SK-N-SH (cell line): ENCODE measurements around the gene MIA.

ENCODE experiments used
- EP300 ChIP-seq, 2 experiments: IDR thresholded peaks; 2 replicates each; pipeline versions ENCODE4 v1.4.0 to v1.6.1; 2012; ENCODE audit warnings: borderline replicate concordance in 1 of 2, low read depth in 1 of 2, low read length in 1 of 2
- EZH2phosphoT487 ChIP-seq: fragments of 200-600 bp; sonication (generic); IDR thresholded peaks from 2 replicates; pipeline ENCODE4 v1.6.1; 2017; ENCODE audit warnings: low read depth, mixed run types, mild to moderate bottlenecking, antibody characterized with exemption, moderate library complexity, borderline replicate concordance
- GATA2 ChIP-seq: sonication (generic); formaldehyde crosslinking; IDR thresholded peaks from 2 replicates; pipeline ENCODE4 v1.5.0; 2020; ENCODE audit warnings: mild to moderate bottlenecking, missing genetic modification reagents
- RXRA ChIP-seq: IDR thresholded peaks from 2 replicates; pipeline ENCODE4 v1.4.0; 2012; ENCODE audit warnings: low read depth, mild to moderate bottlenecking, borderline replicate concordance
- TAF1 ChIP-seq: IDR thresholded peaks from 2 replicates; pipeline ENCODE4 v1.6.1; 2012; ENCODE audit warnings: low read depth, mild to moderate bottlenecking, low read length, moderate library complexity, borderline replicate concordance
- TF ChIP-seq, protein P1 (sequence below): fragments of 200-600 bp; sonication (generic); IDR thresholded peaks from 2 replicates; pipeline ENCODE4 v1.6.1; 2017; ENCODE audit warnings: antibody characterized with exemption, mild to moderate bottlenecking, moderate library complexity
- TF ChIP-seq, protein P2 (sequence below): IDR thresholded peaks from 2 replicates; pipeline ENCODE4 v1.6.1; 2012; ENCODE audit warnings: mild to moderate bottlenecking, low read depth, low read length, moderate library complexity

DNA sequence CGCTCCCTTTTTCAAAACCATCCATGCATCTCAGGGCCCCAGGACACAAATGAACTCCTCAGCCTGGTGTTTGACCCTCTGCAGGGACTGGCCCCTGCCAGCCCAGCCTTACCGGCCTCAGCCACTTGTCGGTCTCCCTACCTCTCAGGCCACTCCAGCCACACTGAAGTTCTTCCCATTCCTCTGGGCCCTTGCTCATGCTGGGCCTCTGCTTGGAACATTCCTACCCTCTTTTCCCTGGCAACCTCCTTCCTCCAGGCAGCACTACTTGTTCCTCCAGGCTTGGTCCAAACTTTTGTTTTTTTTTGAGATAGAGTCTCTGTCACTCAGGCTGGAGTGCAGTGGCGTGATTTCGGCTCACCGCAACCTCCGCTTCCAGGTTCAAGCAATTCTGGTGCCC, 16.0 kb downstream of the MIA start:
- TF ChIP-seq, protein P1, sequence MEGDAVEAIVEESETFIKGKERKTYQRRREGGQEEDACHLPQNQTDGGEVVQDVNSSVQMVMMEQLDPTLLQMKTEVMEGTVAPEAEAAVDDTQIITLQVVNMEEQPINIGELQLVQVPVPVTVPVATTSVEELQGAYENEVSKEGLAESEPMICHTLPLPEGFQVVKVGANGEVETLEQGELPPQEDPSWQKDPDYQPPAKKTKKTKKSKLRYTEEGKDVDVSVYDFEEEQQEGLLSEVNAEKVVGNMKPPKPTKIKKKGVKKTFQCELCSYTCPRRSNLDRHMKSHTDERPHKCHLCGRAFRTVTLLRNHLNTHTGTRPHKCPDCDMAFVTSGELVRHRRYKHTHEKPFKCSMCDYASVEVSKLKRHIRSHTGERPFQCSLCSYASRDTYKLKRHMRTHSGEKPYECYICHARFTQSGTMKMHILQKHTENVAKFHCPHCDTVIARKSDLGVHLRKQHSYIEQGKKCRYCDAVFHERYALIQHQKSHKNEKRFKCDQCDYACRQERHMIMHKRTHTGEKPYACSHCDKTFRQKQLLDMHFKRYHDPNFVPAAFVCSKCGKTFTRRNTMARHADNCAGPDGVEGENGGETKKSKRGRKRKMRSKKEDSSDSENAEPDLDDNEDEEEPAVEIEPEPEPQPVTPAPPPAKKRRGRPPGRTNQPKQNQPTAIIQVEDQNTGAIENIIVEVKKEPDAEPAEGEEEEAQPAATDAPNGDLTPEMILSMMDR = no peak
- TF ChIP-seq EZH2phosphoT487 = no peak
- no peak for TF ChIP-seq RXRA
- TF ChIP-seq, protein P2, sequence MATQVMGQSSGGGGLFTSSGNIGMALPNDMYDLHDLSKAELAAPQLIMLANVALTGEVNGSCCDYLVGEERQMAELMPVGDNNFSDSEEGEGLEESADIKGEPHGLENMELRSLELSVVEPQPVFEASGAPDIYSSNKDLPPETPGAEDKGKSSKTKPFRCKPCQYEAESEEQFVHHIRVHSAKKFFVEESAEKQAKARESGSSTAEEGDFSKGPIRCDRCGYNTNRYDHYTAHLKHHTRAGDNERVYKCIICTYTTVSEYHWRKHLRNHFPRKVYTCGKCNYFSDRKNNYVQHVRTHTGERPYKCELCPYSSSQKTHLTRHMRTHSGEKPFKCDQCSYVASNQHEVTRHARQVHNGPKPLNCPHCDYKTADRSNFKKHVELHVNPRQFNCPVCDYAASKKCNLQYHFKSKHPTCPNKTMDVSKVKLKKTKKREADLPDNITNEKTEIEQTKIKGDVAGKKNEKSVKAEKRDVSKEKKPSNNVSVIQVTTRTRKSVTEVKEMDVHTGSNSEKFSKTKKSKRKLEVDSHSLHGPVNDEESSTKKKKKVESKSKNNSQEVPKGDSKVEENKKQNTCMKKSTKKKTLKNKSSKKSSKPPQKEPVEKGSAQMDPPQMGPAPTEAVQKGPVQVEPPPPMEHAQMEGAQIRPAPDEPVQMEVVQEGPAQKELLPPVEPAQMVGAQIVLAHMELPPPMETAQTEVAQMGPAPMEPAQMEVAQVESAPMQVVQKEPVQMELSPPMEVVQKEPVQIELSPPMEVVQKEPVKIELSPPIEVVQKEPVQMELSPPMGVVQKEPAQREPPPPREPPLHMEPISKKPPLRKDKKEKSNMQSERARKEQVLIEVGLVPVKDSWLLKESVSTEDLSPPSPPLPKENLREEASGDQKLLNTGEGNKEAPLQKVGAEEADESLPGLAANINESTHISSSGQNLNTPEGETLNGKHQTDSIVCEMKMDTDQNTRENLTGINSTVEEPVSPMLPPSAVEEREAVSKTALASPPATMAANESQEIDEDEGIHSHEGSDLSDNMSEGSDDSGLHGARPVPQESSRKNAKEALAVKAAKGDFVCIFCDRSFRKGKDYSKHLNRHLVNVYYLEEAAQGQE = no peak
- TF ChIP-seq TAF1 = no peak
- TF ChIP-seq GATA2 (CRISPR knock-in tag) = no peak
- no peak for TF ChIP-seq EP300 (IDR thresholded peaks at IDR 0.05; ENCODE audit: borderline replicate concordance in 1 of 2, low read depth in 1 of 2, low read length in 1 of 2)
